Thyroid gland (tissue), 4 donors: ENCODE measurements around the gene EEFSEC. TPM values are rescaled to one million over a fixed set of nuclear protein-coding genes. Genes with fewer than 3 reads are reported as not detected.

ENCODE experiments used
- DNase-seq, 2 donors: peaks; one replicate each; pipeline ENCODE4 v3.0.0-alpha.2; 2019
- H3K27ac ChIP-seq, 3 donors: fragments of 200-600 bp; sonication (generic); 1 replicate in 2 of 3; 2 replicates in 1 of 3; pipeline ENCODE4 v1.5.1; 2016 to 2019; ENCODE audit warnings: mild to moderate bottlenecking in 1 of 3, moderate library complexity in 1 of 3
- H3K27me3 ChIP-seq: fragments of 200-600 bp; sonication (generic); one replicate; pipeline ENCODE4 v1.5.1; 2019
- H3K36me3 ChIP-seq, 2 donors: fragments of 200-600 bp; sonication (generic); one replicate each; pipeline ENCODE4 v1.5.1; 2016 to 2019
- H3K4me1 ChIP-seq, 2 donors: fragments of 200-600 bp; sonication (generic); one replicate each; pipeline ENCODE4 v1.5.1; 2017 to 2019
- H3K4me3 ChIP-seq, 3 donors: fragments of 200-600 bp; sonication (generic); replicated peaks in 1 of 3; 1 replicate in 2 of 3; 2 replicates in 1 of 3; pipeline ENCODE4 v1.5.1; 2016; ENCODE audit warnings: mild to moderate bottlenecking in 1 of 3
- H3K9me3 ChIP-seq: fragments of 200-600 bp; sonication (generic); one replicate; pipeline ENCODE4 v1.5.1; 2017
- POLR2A ChIP-seq, 2 donors: fragments of 450-650 bp; IDR thresholded peaks; one replicate each; pipeline ENCODE4 v1.6.1; 2017; ENCODE audit warnings: antibody characterized with exemption in 2 of 2, mild to moderate bottlenecking in 2 of 2, moderate library complexity in 1 of 2
- WGBS, 2 donors: methylation state at CpG; one replicate each; pipeline ENCODE4 v1.1.5; 2017; 5-methylcytosine and 5-hydroxymethylcytosine counted together
- intact Hi-C: fragments of 100-400 bp; cut with DNase I; formaldehyde crosslinking; loops from one replicate; pipeline ENCODE4 v1.15.1; 2023
- total RNA-seq, 4 donors: library from RNA; depleted of rRNA; stranded (reverse); fragments of >200 nt; gene quantifications; one replicate each; pipeline ENCODE4 v1.2.3, GENCODE V29; 2016
- TF ChIP-seq, protein P1 (sequence below), 6 experiments: fragments of 200-600 bp in 3 of 6; fragments of 450-650 bp in 3 of 6; sonication (generic) in 3 of 6; IDR thresholded peaks; one replicate each; pipeline ENCODE4 v1.5.1; 2016 to 2019; ENCODE audit warnings: antibody characterized with exemption in 6 of 6, mild to moderate bottlenecking in 2 of 6, inconsistent platforms in 1 of 6, moderate library complexity in 1 of 6

Gene EEFSEC
- total RNA-seq, 4 donors from 2014 or later: 13.3 to 26.6 (median 21.7) TPM

DNA sequence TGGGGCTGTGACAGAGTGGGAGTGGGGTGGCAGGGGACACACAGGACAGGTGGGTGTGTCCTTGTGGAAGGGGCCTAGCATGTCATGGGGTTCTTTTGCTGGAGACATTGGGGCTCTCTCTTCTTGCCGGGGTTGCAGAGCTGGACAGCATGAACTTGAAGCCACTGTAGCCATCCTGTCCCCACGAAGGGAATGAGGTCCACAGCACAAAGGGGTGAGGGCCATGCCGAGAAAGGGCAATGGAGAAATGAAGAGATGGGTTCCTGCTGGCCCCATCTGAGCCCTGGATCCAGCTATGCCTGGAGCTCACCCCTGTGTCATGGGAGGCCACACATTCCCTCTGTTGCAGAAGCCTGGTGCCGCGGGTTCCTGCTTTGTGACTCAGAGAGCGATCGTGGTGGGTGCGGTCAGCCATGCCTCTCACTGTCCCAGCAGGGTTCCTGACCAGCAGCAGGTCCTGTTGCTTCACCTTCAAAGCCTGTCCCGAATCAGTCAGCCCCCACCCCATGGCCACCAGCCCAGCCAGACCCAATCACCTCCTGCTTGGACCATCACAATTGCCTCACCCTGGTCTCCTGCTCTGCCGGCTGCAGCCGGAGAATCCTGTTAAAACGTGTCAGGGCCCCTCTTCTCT is 263.4 kb downstream of the EEFSEC start:
- Histone ChIP-seq H3K27me3 (no peaks in the 10 kb centered on the region), H3K4me1 (no peaks in the 10 kb centered on the region), H3K9me3 (no peaks in the 10 kb centered on the region), H3K27ac (no peak overlapping the region), H3K36me3 (no peaks in the 10 kb centered on the region), H3K4me3 (no peak overlapping the region)
- intact Hi-C loops: no loop called here
- WGBS, 2 donors: 76 to 82% methylated on average over 9 to 12 of the region's 12 CpGs
- no peak for DNase-seq
- TF ChIP-seq POLR2A (IDR thresholded peaks at IDR 0.05): no peak
- TF ChIP-seq, protein P1, sequence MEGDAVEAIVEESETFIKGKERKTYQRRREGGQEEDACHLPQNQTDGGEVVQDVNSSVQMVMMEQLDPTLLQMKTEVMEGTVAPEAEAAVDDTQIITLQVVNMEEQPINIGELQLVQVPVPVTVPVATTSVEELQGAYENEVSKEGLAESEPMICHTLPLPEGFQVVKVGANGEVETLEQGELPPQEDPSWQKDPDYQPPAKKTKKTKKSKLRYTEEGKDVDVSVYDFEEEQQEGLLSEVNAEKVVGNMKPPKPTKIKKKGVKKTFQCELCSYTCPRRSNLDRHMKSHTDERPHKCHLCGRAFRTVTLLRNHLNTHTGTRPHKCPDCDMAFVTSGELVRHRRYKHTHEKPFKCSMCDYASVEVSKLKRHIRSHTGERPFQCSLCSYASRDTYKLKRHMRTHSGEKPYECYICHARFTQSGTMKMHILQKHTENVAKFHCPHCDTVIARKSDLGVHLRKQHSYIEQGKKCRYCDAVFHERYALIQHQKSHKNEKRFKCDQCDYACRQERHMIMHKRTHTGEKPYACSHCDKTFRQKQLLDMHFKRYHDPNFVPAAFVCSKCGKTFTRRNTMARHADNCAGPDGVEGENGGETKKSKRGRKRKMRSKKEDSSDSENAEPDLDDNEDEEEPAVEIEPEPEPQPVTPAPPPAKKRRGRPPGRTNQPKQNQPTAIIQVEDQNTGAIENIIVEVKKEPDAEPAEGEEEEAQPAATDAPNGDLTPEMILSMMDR (IDR thresholded peaks at IDR 0.05): no peak

DNA sequence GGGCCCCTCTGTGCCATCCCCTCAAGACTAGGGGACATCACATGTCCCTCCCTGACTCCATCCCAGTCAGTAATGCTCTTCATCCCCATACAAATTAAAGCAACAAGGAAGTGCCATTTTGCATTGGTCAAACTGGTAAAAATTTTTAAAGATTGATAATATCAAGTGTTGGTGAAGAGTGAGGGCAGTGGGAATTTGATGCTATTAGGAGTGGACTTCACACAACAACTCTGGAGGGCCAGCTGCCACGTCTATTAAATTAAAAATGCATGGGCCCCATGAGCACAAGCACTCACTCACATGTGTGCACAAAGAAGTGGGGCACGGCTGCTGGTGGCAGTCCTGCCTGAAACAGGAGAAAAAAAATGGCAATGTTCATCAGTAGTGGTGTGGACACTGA is 265.6 kb downstream of the EEFSEC start:
- Histone ChIP-seq H3K27me3 (no peaks in the 10 kb centered on the region), H3K27ac (no peak overlapping the region), H3K36me3 (no peaks in the 10 kb centered on the region), H3K4me1 (no peaks in the 10 kb centered on the region), H3K4me3 (no peak overlapping the region), H3K9me3 (no peaks in the 10 kb centered on the region)
- intact Hi-C loops: no loop called here
- 79 to 90% methylated on average over 2 of the region's 2 CpGs for WGBS, 2 donors
- DNase-seq: no peak
- TF ChIP-seq, protein P1 (IDR thresholded peaks at IDR 0.05): no peak
- TF ChIP-seq POLR2A (IDR thresholded peaks at IDR 0.05): no peak

DNA sequence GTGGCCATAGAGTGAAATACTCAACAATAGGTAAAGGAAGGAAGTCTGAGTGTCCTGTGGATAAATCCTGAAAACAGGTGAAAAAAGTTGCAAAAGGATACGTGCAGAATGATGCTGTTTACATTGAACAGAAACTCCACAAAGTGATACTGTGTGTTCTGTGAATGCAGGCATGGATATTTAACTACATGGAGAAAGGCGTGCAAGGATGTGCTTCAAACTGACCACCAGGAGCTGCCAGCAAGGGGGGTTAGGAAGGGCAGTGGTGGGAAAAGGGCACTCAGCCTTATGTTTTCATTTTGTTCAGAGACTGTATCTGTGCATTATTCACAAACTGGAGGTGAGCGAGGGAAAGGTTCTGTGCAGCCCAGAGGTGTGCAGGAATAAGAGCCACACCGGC is 266.0 kb downstream of the EEFSEC start:
- intact Hi-C loops: no loop called here
- DNase-seq: no peak
- Histone ChIP-seq H3K36me3 (no peaks in the 10 kb centered on the region), H3K27ac (no peak overlapping the region), H3K27me3 (no peaks in the 10 kb centered on the region), H3K4me3 (no peak overlapping the region), H3K9me3 (no peaks in the 10 kb centered on the region), H3K4me1 (no peaks in the 10 kb centered on the region)
- 94 to 96% methylated on average over 4 of the region's 4 CpGs for WGBS, 2 donors
- TF ChIP-seq, protein P1 (IDR thresholded peaks at IDR 0.05): no peak
- TF ChIP-seq POLR2A (IDR thresholded peaks at IDR 0.05): no peak

DNA sequence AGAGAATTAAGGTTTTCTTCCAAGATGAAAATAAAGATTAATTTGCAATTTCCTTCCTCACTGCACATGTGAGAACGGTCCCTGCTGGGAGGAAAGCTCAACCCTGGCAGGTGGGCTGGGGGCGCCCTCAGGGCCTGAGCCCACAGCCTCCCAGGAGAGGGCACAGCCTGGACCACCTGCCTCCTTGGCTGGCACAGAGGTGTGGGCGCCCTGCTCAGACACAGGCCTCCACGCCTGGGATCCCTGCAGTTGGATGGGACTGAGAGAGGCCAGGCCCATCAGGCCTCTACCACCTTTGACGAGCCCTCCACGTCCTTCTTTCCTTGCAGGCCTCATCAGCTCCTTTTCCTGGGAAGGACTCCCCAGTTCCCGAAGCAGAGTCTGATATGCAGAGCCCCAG is 267.0 kb downstream of the EEFSEC start:
- no peak for DNase-seq
- TF ChIP-seq, protein P1 (IDR thresholded peaks at IDR 0.05): no peak
- TF ChIP-seq POLR2A (IDR thresholded peaks at IDR 0.05): no peak
- Histone ChIP-seq H3K9me3 (no peaks in the 10 kb centered on the region), H3K27ac (no peak overlapping the region), H3K4me1 (no peaks in the 10 kb centered on the region), H3K27me3 (no peaks in the 10 kb centered on the region), H3K4me3 (no peak overlapping the region), H3K36me3 (no peaks in the 10 kb centered on the region)
- 84 to 99% methylated on average over 7 of the region's 7 CpGs for WGBS, 2 donors
- intact Hi-C loops: loop anchor here (10.0 kb wide), 2 partner anchors 185 to 425 kb away; no protein-coding TSS in a partner anchor

DNA sequence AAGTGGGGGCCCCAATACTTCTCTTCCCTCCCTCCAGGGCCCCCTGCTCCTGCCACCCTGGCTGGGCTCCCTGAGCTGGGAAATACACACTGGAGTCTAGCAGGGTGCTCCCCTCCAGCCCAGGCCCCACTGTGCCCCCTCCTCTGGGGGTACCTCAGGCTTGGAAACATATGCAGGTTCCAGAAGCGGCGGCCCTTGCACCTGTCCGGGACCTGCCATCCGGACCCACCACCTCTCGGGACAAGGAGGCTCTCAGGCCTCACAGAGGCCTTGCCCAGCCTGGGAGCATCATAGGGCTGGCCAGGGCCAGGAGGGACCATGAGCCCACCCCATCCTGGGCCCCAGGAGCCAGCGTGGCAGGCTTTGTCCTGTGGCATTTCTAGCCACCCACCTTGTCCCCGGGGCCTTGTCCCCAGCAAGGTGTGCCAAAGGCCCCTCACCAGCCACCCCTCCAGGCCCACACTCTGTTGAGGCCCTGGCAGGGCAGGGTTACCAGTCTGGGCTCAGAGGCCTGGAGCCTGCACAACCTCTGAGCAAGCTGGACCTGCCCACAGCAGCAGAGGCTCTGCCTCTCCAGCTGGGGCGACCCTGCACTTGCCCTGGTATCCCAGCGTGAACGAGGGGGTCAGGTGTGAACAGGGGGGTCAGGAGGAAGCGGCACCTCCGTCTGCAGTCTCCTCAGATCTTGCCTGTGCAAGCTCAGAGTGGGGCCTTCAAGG is 267.6 kb downstream of the EEFSEC start:
- WGBS, 2 donors: 45 to 91% methylated on average over 4 of the region's 12 CpGs
- no peaks in the 10 kb centered on the region for H3K9me3 ChIP-seq
- H3K27me3 ChIP-seq: no peaks in the 10 kb centered on the region
- intact Hi-C loops: loop anchor here (10.0 kb wide), 2 partner anchors 184 to 424 kb away; no protein-coding TSS in a partner anchor
- H3K4me1 ChIP-seq: no peaks in the 10 kb centered on the region
- H3K36me3 ChIP-seq: no peaks in the 10 kb centered on the region
- TF ChIP-seq POLR2A (IDR thresholded peaks at IDR 0.05): no peak
- TF ChIP-seq, protein P1 (IDR thresholded peaks at IDR 0.05): no peak
- H3K4me3 ChIP-seq: no peak overlapping the region
- no peak overlapping the region for H3K27ac ChIP-seq
- no peak for DNase-seq
